Activated CD8-positive, alpha-beta memory T cell treated with anti-CD3 and anti-CD28 coated beads, Interleukin-2, amount 50 U/mL, for 24 hours (primary cell): ENCODE results near the gene WWOX.

Experiments
- DNase-seq: peaks from one replicate; pipeline ENCODE4 v3.0.0-alpha.2; 2020; ENCODE audit errors: extremely low read depth

The WWOX gene

GRCh38 chr16:78950768-78951167 lies 851.3 kb downstream of the WWOX start:
- no peak for DNase-seq

GRCh38 chr16:78952630-78953029 lies 853.2 kb downstream of the WWOX start:
- no peak for DNase-seq

- DNase-seq = no peak
These were observed 854.1 kb downstream of the WWOX start for GRCh38 chr16:78953526-78953925.

GRCh38 chr16:78955206-78955605 lies 855.8 kb downstream of the WWOX start:
- no peak for DNase-seq

- DNase-seq = no peak
These were observed 857.4 kb downstream of the WWOX start for GRCh38 chr16:78956859-78957258.

GRCh38 chr16:78957317-78958100 lies 858.1 kb downstream of the WWOX start:
- no peak for DNase-seq

- no peak for DNase-seq
These were observed 862.0 kb downstream of the WWOX start for GRCh38 chr16:78961464-78961863.

GRCh38 chr16:78962457-78962929 lies 863.0 kb downstream of the WWOX start:
- no peak for DNase-seq

GRCh38 chr16:78967948-78968347 lies 868.5 kb downstream of the WWOX start:
- no peak for DNase-seq

GRCh38 chr16:78969721-78970120 lies 870.3 kb downstream of the WWOX start:
- no peak for DNase-seq

- DNase-seq = no peak
These were observed 871.2 kb downstream of the WWOX start for GRCh38 chr16:78970650-78971049.

- DNase-seq = no peak
These were observed 872.6 kb downstream of the WWOX start for GRCh38 chr16:78972006-78972405.

- no peak for DNase-seq
These were observed 873.5 kb downstream of the WWOX start for GRCh38 chr16:78972986-78973385.

GRCh38 chr16:78976212-78976611 lies 876.8 kb downstream of the WWOX start:
- DNase-seq = no peak

- DNase-seq = no peak
These were observed 881.4 kb downstream of the WWOX start for GRCh38 chr16:78980825-78981224.

GRCh38 chr16:78982096-78982744 lies 882.8 kb downstream of the WWOX start:
- DNase-seq = no peak

GRCh38 chr16:78984324-78984723 lies 884.9 kb downstream of the WWOX start:
- no peak for DNase-seq

- no peak for DNase-seq
These were observed 885.5 kb downstream of the WWOX start for GRCh38 chr16:78984887-78985464.

- DNase-seq = no peak
These were observed 886.5 kb downstream of the WWOX start for GRCh38 chr16:78985716-78986605.

GRCh38 chr16:78987666-78988065 lies 888.2 kb downstream of the WWOX start:
- DNase-seq = no peak

GRCh38 chr16:78988361-78988969 lies 889.0 kb downstream of the WWOX start:
- no peak for DNase-seq
